GM21367 (cell line): ENCODE results near the gene LRRC59.
"Not testable (repeated sequence)": the region's sequence is repeated elsewhere in the genome, so short reads cannot be mapped to it uniquely, and the experiment has no call there.

ENCODE experiments used
- ATAC-seq: cut with Tn5 transposase; IDR thresholded peaks from one replicate; pipeline ENCODE4 v1.9.1; 2021; ENCODE audit not compliant: unreplicated experiment

Gene LRRC59

GRCh38 chr17:50348522-50349242 is 48.6 kb downstream of the LRRC59 start:
- ATAC-seq = no peak

GRCh38 chr17:50347894-50348291 is 49.4 kb downstream of the LRRC59 start:
- no peak for ATAC-seq

DNA sequence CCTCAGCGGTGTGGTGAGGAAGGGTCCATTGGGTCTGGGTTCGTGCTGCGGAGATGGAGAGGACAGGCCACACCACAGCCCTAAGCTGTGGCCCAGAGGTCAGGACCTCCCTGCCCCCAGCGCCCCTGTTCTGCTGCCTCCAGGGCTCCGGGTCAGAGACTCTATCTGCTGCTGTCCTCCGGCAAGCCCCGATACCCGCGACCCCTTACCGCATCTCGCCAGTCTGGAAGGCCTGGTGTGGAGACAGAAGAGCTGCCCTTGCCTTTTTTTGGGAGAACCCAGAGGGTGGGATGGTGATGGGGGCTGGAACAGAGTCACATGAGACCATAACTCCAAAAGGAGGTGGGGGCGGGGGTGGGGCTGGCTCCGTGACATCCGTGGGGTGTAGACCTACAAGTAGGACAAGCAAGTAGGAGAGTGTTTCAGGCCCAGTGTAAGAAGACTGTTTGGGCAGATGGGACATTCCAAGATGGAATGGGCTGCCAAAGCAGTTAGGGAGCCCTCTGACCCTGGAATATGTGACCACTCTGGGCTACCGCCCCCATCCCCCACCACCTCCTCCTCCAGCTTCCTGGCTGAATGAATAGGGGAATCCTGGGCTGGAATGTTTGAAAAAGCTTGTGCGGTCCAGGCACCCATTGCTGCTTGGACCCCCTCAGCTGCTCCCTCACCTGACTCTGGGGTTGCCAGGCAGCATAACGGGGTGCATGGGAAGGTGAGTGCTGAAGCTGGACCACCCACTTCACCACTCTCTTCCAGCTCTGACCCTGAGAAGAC is 50.0 kb downstream of the LRRC59 start:
- ATAC-seq = no peak

GRCh38 chr17:50346313-50347116 is 50.8 kb downstream of the LRRC59 start:
- ATAC-seq = peak; percentile 40

DNA sequence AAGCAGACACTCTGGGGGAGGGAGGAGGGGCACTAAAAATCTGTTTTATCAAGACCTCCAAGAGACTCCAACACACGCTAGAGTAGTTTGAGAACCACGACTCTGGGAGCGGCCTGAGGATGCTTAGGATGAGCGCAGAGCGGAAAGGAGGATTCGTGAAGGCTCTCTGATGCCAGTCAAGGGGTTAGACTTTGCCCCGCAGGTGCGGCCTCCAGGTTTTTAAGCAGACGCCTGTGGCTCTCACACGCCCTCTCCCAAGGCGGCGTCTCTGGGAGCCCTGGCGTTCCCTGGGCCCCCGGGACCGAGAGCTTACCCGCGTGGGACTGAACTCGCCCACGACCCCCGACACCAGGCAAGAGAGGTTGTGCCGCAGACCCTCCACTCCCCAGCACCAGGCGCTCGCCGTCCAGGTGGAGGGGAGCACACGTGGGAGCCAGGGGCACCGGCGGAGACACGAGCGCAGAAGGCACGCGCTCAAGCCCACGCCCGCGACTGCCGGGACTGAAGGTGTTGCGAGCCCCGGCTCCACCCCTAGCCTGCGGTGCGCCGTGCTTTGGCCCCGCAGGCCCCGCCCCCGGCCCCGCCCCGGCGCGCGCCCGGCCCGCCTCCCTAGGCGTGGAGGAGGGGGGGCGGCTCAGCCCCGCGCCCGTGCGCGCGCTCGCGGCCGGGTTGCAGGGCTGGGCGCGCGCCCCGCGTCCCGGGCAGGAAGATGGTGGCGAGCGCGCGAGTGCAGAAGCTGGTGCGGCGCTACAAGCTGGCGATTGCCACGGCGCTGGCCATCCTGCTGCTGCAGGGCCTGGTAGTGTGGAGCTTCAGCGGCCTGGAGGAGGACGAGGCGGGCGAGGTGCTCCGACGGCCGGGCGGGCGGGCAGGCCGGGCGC is 51.7 kb downstream of the LRRC59 start, which contains the start of gene XYLT2:
XYLT2 (plus strand) TSS at position 695 of the 881 bp plus-strand sequence; CDS start at position 710, 15 bp downstream.
- peak; percentile 58 for ATAC-seq

DNA sequence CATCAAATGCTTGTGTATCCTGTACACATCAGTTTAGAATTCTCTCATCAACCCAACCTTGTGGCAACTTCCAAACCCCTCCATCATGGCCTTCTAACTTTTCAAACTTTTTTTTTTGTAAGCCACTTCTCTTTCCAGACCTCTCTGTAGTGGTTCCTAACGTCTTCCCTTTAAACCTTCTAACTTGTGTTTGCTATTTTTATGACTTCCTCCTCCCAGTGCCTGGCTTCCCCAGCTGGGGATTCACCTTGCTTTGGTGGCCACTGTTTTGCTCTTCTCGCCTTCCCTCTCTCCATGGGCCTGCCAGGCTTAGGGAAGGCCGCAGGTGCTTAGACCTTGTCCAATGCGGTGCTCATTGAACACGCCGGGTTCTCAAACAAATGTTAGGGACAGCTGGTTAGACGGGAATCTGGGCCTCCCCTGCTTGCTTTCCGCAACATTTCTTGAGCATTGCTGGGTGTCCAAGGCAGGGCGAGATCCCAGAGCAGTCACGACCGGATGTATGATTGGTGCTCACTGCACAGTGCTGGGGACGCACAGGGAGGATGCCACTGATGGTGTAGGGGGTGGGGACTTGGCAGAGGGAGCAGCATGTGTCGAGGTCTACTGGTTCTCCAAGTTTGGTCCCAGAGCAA is 52.5 kb downstream of the LRRC59 start:
- no peak for ATAC-seq

GRCh38 chr17:50339381-50339780 is 57.9 kb downstream of the LRRC59 start:
- no peak for ATAC-seq

- no peak for ATAC-seq
These were observed 58.7 kb downstream of the LRRC59 start for GRCh38 chr17:50338645-50339044.

GRCh38 chr17:50337956-50338355 is 59.4 kb downstream of the LRRC59 start:
- ATAC-seq = no peak

DNA sequence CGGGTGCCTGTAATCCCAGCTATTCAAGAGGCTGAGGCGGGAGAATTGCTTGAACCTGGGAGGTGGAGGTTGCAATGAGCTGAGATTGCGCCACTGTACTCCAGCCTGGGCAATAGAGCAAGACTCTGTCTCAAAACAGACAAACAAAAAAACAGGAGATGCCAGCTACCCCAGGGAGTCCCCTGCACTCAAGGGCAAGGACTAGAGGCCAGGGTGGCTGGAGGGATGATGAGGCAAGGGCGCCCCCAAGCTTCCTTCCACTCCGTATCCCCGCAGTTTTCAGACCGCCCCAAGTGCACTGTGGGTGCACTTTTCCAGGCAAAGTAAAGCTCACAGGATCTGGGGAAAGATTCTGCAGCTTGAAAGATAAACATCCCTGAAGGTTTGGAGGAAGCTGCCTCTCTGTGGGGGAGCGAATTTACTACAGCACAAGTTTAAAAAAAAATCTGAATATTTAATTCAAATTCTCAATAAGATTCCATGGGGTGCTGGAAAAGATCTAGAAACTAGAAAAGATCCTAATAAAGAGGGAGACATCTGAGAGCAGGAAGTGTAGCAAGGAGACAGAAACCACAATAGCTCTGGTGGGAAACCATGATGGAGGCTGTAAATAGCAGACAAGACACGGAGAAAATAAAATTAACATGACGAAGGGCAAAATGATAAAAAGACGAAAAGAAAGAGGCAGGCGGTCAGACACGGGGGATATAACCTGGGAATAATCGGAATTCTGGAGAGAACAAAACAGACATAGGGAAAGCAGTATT is 63.8 kb downstream of the LRRC59 start:
- not testable (repeated sequence) for ATAC-seq

- no peak for ATAC-seq
These were observed 65.1 kb downstream of the LRRC59 start for GRCh38 chr17:50332196-50332595.
